Karpas-422 (cell line): ENCODE results near the gene SNAPC4. TPM values are rescaled to one million over a fixed set of nuclear protein-coding genes. Genes with fewer than 3 reads are reported as not detected.

ENCODE experiments used
- DNase-seq: peaks from one replicate; pipeline ENCODE4 v3.0.0-alpha.2; 2015
- H2AFZ ChIP-seq: fragments of 200-600 bp; sonication (generic); 2 replicates; pipeline ENCODE4 v1.6.1; 2014; ENCODE audit warnings: antibody characterized with exemption, low read length, mixed read lengths
- H3K27ac ChIP-seq: fragments of 200-600 bp; sonication (generic); 2 replicates; pipeline ENCODE4 v1.5.1; 2014; ENCODE audit warnings: mild to moderate bottlenecking, low read length, moderate library complexity
- H3K27me3 ChIP-seq: fragments of 200-600 bp; sonication (generic); 2 replicates; pipeline ENCODE4 v1.6.1; 2014; ENCODE audit warnings: low read length, mixed read lengths
- H3K36me3 ChIP-seq: fragments of 200-600 bp; sonication (generic); 2 replicates; pipeline ENCODE4 v1.6.1; 2014; ENCODE audit warnings: low read length, mixed read lengths; ENCODE audit not compliant: insufficient read depth
- H3K4me1 ChIP-seq: fragments of 200-600 bp; sonication (generic); 2 replicates; pipeline ENCODE4 v1.6.1; 2014; ENCODE audit warnings: mild to moderate bottlenecking, low read length, mixed read lengths
- H3K4me2 ChIP-seq: fragments of 200-600 bp; sonication (generic); 2 replicates; pipeline ENCODE4 v1.6.1; 2014; ENCODE audit warnings: low read length, low read depth, mild to moderate bottlenecking; ENCODE audit not compliant: poor library complexity, severe bottlenecking
- H3K4me3 ChIP-seq: fragments of 200-600 bp; sonication (generic); 2 replicates; pipeline ENCODE4 v1.5.1; 2014; ENCODE audit warnings: mild to moderate bottlenecking, antibody characterized with exemption, low read length, mixed read lengths
- H3K79me2 ChIP-seq: fragments of 200-600 bp; sonication (generic); 2 replicates; pipeline ENCODE4 v1.6.1; 2014; ENCODE audit warnings: mild to moderate bottlenecking, low read length, mixed read lengths
- H3K9ac ChIP-seq: fragments of 200-600 bp; sonication (generic); 2 replicates; pipeline ENCODE4 v1.6.0; 2014; ENCODE audit warnings: low read length
- H3K9me2 ChIP-seq: fragments of 200-600 bp; sonication (generic), shearing (Covaris generic); replicated peaks from 2 replicates; pipeline ENCODE4 v1.6.0; 2014; ENCODE audit warnings: mild to moderate bottlenecking, low read length, moderate library complexity; ENCODE audit not compliant: insufficient read depth
- H3K9me3 ChIP-seq: fragments of 300-700, 200-600 bp; sonication (generic); 2 replicates; pipeline ENCODE4 v1.6.1; 2014; ENCODE audit warnings: low read length, mixed read lengths
- H4K20me1 ChIP-seq: fragments of 200-600 bp; sonication (generic); 2 replicates; pipeline ENCODE4 v1.6.1; 2014; ENCODE audit warnings: mild to moderate bottlenecking, antibody characterized with exemption, low read length, low read depth; ENCODE audit not compliant: insufficient read depth
- total RNA-seq: library from RNA; depleted of rRNA; stranded (reverse); fragments of >200 nt; shearing (Covaris generic); gene quantifications from 2 replicates; pipeline ENCODE4 v1.2.3, GENCODE V29; 2014; ENCODE audit warnings: low replicate concordance

Gene SNAPC4
- total RNA-seq, 1 experiment from 2014 or later: 3.7 TPM

GRCh38 chr9:136401173-136401922, 1.4 kb upstream of the SNAPC4 start:
- H3K9me2 ChIP-seq: no peaks in the 10 kb centered on the region
- no peaks in the 10 kb centered on the region for H3K9me3 ChIP-seq
- peaks cover 28% of the 10 kb centered on the region for H3K36me3 ChIP-seq
- DNase-seq: peak; percentile 46
- peaks cover 24% of the 10 kb centered on the region for H3K79me2 ChIP-seq
- no peaks in the 10 kb centered on the region for H3K27me3 ChIP-seq
- no peak overlapping the region for H2AFZ ChIP-seq
- H3K4me1 ChIP-seq: peaks cover 21% of the 10 kb centered on the region
- H3K4me3 ChIP-seq: no peak overlapping the region
- peaks cover 17% of the 10 kb centered on the region; the same call in 1 of the 2 replicates for H4K20me1 ChIP-seq
- H3K4me2 ChIP-seq: no peak overlapping the region
- H3K9ac ChIP-seq: peak overlapping the region; percentile 24; the same call in 1 of the 2 replicates
- no peak overlapping the region for H3K27ac ChIP-seq

- Histone ChIP-seq H3K9ac (peak overlapping the region; percentile 98), H3K79me2 (peaks cover 24% of the 10 kb centered on the region)
These were observed 563 bp downstream of the SNAPC4 start for GRCh38 chr9:136399176-136400037.

GRCh38 chr9:136398286-136398685, 1.7 kb downstream of the SNAPC4 start:
- Histone ChIP-seq H3K9me3 (no peaks in the 10 kb centered on the region), H3K4me2 (peak overlapping the region; percentile 96), H3K4me1 (peaks cover 21% of the 10 kb centered on the region), H3K27me3 (no peaks in the 10 kb centered on the region), H3K36me3 (peaks cover 22% of the 10 kb centered on the region), H3K79me2 (peaks cover 24% of the 10 kb centered on the region), H2AFZ (no peak overlapping the region), H3K9ac (peak overlapping the region; percentile 98), H3K4me3 (peak overlapping the region; percentile 100), H3K27ac (no peak overlapping the region), H3K9me2 (no peaks in the 10 kb centered on the region), H4K20me1 (peaks cover 17% of the 10 kb centered on the region; the same call in 1 of the 2 replicates)
- no peak for DNase-seq

More at GRCh38 chr9:136399176-136400037, 563 bp downstream of the SNAPC4 start:
- Histone ChIP-seq H3K4me2 (peak overlapping the region; percentile 96), H3K36me3 (peaks cover 28% of the 10 kb centered on the region), H4K20me1 (peaks cover 17% of the 10 kb centered on the region; the same call in 1 of the 2 replicates), H3K27ac (peak overlapping the region; percentile 32), H2AFZ (no peak overlapping the region), H3K4me3 (peak overlapping the region; percentile 100), H3K27me3 (no peaks in the 10 kb centered on the region), H3K4me1 (peaks cover 21% of the 10 kb centered on the region), H3K9me2 (no peaks in the 10 kb centered on the region), H3K9me3 (no peaks in the 10 kb centered on the region)
- peak; percentile 69 for DNase-seq

- no peak for DNase-seq
- Histone ChIP-seq H3K27me3 (no peaks in the 10 kb centered on the region), H3K4me3 (no peak overlapping the region), H4K20me1 (peaks cover 17% of the 10 kb centered on the region; the same call in 1 of the 2 replicates), H3K4me2 (no peak overlapping the region), H2AFZ (no peak overlapping the region), H3K9me2 (no peaks in the 10 kb centered on the region), H3K27ac (no peak overlapping the region), H3K79me2 (peaks cover 24% of the 10 kb centered on the region), H3K9ac (no peak overlapping the region), H3K36me3 (peaks cover 21% of the 10 kb centered on the region), H3K4me1 (peaks cover 21% of the 10 kb centered on the region), H3K9me3 (no peaks in the 10 kb centered on the region)
These were observed 2.3 kb downstream of the SNAPC4 start for GRCh38 chr9:136397643-136398042.

GRCh38 chr9:136396219-136396515, 3.8 kb downstream of the SNAPC4 start:
- no peak overlapping the region for H3K9ac ChIP-seq
- H3K27me3 ChIP-seq: no peaks in the 10 kb centered on the region
- H3K4me3 ChIP-seq: no peak overlapping the region
- no peak for DNase-seq
- H3K9me3 ChIP-seq: no peaks in the 10 kb centered on the region
- no peak overlapping the region for H2AFZ ChIP-seq
- H4K20me1 ChIP-seq: peaks cover 17% of the 10 kb centered on the region; the same call in 1 of the 2 replicates
- H3K36me3 ChIP-seq: peaks cover 19% of the 10 kb centered on the region
- peaks cover 24% of the 10 kb centered on the region for H3K79me2 ChIP-seq
- H3K4me1 ChIP-seq: peaks cover 18% of the 10 kb centered on the region
- no peak overlapping the region for H3K27ac ChIP-seq
- H3K4me2 ChIP-seq: no peak overlapping the region
- H3K9me2 ChIP-seq: no peaks in the 10 kb centered on the region

- Histone ChIP-seq H3K9me3 (no peaks in the 10 kb centered on the region), H3K9me2 (no peaks in the 10 kb centered on the region), H3K27ac (no peak overlapping the region), H3K4me1 (peaks cover 16% of the 10 kb centered on the region), H2AFZ (no peak overlapping the region), H3K27me3 (no peaks in the 10 kb centered on the region), H3K79me2 (peaks cover 24% of the 10 kb centered on the region), H3K9ac (no peak overlapping the region), H3K4me3 (no peak overlapping the region), H3K4me2 (no peak overlapping the region), H4K20me1 (peaks cover 17% of the 10 kb centered on the region; the same call in 1 of the 2 replicates), H3K36me3 (peaks cover 21% of the 10 kb centered on the region)
- no peak for DNase-seq
These were observed 4.4 kb downstream of the SNAPC4 start for GRCh38 chr9:136395345-136396218.

GRCh38 chr9:136395020-136395340, 5.0 kb downstream of the SNAPC4 start:
- Histone ChIP-seq H3K9me2 (no peaks in the 10 kb centered on the region), H3K79me2 (peaks cover 24% of the 10 kb centered on the region), H3K4me1 (peaks cover 11% of the 10 kb centered on the region), H3K9ac (no peak overlapping the region), H2AFZ (no peak overlapping the region), H3K27me3 (no peaks in the 10 kb centered on the region), H3K4me2 (no peak overlapping the region), H3K36me3 (peaks cover 21% of the 10 kb centered on the region), H3K4me3 (no peak overlapping the region), H3K27ac (no peak overlapping the region), H4K20me1 (peaks cover 17% of the 10 kb centered on the region; the same call in 1 of the 2 replicates), H3K9me3 (no peaks in the 10 kb centered on the region)
- DNase-seq: no peak
